GM12878 (cell line): ENCODE results near the gene SCUBE3. TPM values are rescaled to one million over a fixed set of nuclear protein-coding genes. Genes with fewer than 3 reads are reported as not detected.

Experiments used
- ATF3 ChIP-seq: IDR thresholded peaks from 2 replicates; pipeline ENCODE4 v1.6.1; 2011; ENCODE audit warnings: low read depth, mild to moderate bottlenecking, low read length, moderate library complexity, borderline replicate concordance; ENCODE audit errors: extremely low read depth
- CEBPZ ChIP-seq: fragments of 150-350 bp; IDR thresholded peaks from 2 replicates; pipeline ENCODE4 v1.6.1; 2016; ENCODE audit warnings: low read depth, low read length
- CHD1 ChIP-seq: IDR thresholded peaks from 2 replicates; pipeline ENCODE4 v1.6.1; 2012; ENCODE audit warnings: low read depth, low read length, improper control_type of control experiment
- HDGF ChIP-seq: fragments of 450-650 bp; IDR thresholded peaks from 2 replicates; pipeline ENCODE4 v1.6.1; 2016; ENCODE audit warnings: antibody characterized with exemption
- KAT2A ChIP-seq: conservative IDR thresholded peaks from 2 replicates; pipeline ENCODE4 v1.6.1; 2011; ENCODE audit warnings: low read depth, low read length; ENCODE audit not compliant: control insufficient read depth
- REST ChIP-seq: IDR thresholded peaks from 2 replicates; pipeline ENCODE4 v1.6.1; 2012; ENCODE audit warnings: mild to moderate bottlenecking, low read depth, low read length
- polyA plus RNA-seq, 11 experiments: library from polyadenylated mRNA; depleted of rRNA in 4 of 11; unstranded in 6 of 11; stranded (reverse) in 5 of 11; fragments of >200 nt; fragmentation: Nextera tagmentation in 4 of 11; fragmentation: Illumina TruSeq in 1 of 11; extraction: Ambion mirVana in 4 of 11; extraction: Trizol in 1 of 11; gene quantifications; 1 replicate in 1 of 11; 2 replicates in 10 of 11; pipeline versions ENCODE4 v1.2.1 to v1.2.3, GENCODE V29; 2011 to 2016; ENCODE audit warnings: inconsistent platforms in 2 of 11, missing spikeins in 2 of 11, low read depth in 1 of 11
- total RNA-seq, 4 experiments: library from RNA; depleted of rRNA in 3 of 4; stranded (reverse); fragments of >200 nt in 3 of 4; fragmentation: Illumina TruSeq in 1 of 4; extraction: Trizol in 1 of 4; gene quantifications; 2 replicates each; pipeline versions ENCODE4 v1.2.1 to v1.2.3, GENCODE V29; 2013 to 2021
- TF ChIP-seq, protein P1 (sequence below): fragments of 450-650 bp; IDR thresholded peaks from 2 replicates; pipeline ENCODE4 v1.6.1; 2017; ENCODE audit warnings: mild to moderate bottlenecking, moderate library complexity
- TF ChIP-seq, protein P2 (sequence below): IDR thresholded peaks from 2 replicates; pipeline ENCODE4 v1.6.1; 2011; ENCODE audit warnings: borderline replicate concordance, low read depth, mild to moderate bottlenecking, moderate library complexity, low read length; ENCODE audit not compliant: insufficient read depth, poor library complexity, severe bottlenecking

Gene SCUBE3
- total and polyA plus RNA-seq, 10 of the 15 experiments (the other 5 are each of a cell fraction or from before 2014, with no cell fraction given), result under 0.01 to 0.20 (median 0.07) TPM; not detected in 4

- TF ChIP-seq REST (no peak), KAT2A (no peak), CEBPZ (no peak), HDGF (no peak), ATF3 (no peak), CHD1 (no peak)
- TF ChIP-seq, protein P1, sequence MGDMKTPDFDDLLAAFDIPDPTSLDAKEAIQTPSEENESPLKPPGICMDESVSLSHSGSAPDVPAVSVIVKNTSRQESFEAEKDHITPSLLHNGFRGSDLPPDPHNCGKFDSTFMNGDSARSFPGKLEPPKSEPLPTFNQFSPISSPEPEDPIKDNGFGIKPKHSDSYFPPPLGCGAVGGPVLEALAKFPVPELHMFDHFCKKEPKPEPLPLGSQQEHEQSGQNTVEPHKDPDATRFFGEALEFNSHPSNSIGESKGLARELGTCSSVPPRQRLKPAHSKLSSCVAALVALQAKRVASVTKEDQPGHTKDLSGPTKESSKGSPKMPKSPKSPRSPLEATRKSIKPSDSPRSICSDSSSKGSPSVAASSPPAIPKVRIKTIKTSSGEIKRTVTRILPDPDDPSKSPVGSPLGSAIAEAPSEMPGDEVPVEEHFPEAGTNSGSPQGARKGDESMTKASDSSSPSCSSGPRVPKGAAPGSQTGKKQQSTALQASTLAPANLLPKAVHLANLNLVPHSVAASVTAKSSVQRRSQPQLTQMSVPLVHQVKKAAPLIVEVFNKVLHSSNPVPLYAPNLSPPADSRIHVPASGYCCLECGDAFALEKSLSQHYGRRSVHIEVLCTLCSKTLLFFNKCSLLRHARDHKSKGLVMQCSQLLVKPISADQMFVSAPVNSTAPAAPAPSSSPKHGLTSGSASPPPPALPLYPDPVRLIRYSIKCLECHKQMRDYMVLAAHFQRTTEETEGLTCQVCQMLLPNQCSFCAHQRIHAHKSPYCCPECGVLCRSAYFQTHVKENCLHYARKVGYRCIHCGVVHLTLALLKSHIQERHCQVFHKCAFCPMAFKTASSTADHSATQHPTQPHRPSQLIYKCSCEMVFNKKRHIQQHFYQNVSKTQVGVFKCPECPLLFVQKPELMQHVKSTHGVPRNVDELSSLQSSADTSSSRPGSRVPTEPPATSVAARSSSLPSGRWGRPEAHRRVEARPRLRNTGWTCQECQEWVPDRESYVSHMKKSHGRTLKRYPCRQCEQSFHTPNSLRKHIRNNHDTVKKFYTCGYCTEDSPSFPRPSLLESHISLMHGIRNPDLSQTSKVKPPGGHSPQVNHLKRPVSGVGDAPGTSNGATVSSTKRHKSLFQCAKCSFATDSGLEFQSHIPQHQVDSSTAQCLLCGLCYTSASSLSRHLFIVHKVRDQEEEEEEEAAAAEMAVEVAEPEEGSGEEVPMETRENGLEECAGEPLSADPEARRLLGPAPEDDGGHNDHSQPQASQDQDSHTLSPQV, result no peak
- TF ChIP-seq, protein P2, sequence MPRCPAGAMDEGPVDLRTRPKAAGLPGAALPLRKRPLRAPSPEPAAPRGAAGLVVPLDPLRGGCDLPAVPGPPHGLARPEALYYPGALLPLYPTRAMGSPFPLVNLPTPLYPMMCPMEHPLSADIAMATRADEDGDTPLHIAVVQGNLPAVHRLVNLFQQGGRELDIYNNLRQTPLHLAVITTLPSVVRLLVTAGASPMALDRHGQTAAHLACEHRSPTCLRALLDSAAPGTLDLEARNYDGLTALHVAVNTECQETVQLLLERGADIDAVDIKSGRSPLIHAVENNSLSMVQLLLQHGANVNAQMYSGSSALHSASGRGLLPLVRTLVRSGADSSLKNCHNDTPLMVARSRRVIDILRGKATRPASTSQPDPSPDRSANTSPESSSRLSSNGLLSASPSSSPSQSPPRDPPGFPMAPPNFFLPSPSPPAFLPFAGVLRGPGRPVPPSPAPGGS, result no peak
Measured at GRCh38 chr6:35236223-35236622, 22.5 kb downstream of the SCUBE3 start (continued).
